Stimulated activated CD8-positive, alpha-beta memory T cell treated with anti-CD3 and anti-CD28 coated beads, Interleukin-15, amount 100 ng/mL, for 1 hour (primary cell): ENCODE data around the gene ZNF827.

ENCODE experiments used
- DNase-seq: peaks from one replicate; pipeline ENCODE4 v3.0.0-alpha.2; 2020; ENCODE audit warnings: low read depth

The ZNF827 gene

GRCh38 chr4:145791988-145792387 is 146.6 kb downstream of the ZNF827 start:
- no peak for DNase-seq

GRCh38 chr4:145788755-145789154 is 149.9 kb downstream of the ZNF827 start:
- DNase-seq, result no peak

DNA sequence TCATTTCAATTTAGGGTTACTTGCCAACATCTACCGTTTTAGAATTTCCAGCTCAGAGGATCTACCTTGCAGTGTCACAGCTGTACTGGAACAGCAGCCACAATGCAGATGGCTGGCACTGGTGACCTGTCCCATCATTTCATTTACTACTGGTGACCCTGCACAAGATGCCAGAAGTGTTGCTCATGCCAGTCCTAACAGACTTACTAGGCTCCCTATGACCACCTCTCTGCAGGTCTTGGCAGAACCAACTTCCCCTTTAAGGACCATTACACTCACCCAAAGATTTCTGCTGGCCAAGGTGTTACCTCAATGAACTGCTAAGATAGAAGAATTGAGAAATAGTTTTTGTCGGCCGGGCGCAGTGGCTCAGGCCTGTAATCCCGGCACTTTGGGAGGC is 151.8 kb downstream of the ZNF827 start:
- DNase-seq, result no peak

- no peak for DNase-seq
Measured at GRCh38 chr4:145786261-145786660, 152.4 kb downstream of the ZNF827 start.

DNA sequence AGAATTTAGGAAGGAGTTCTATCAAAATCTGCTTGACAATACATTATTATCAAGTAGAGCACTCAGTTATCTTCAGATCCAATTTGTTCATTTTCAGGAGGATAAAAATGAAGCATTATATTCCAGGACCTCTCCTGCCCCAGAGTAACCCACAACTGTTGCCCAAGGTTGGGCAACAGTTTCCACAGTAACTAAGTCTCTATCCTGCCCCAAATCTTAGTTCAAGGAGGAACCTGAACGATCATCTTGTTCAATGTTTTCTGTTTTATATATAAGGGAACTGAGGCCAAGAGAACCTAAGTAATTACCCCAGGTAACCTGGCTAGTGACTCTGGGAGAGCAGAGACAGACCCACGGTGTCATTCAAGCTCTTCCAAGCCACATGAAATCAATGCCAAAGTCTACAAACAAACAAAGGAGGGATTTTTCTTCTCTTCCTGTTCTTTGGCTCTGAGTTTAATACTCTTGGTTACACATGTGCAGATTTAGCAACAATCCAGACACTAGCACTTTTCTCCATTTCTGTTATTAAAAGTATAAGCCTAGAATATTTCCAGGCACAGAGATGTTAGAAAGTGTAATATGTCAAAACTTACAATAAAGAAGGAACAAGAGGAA is 153.1 kb downstream of the ZNF827 start:
- DNase-seq, result no peak

DNA sequence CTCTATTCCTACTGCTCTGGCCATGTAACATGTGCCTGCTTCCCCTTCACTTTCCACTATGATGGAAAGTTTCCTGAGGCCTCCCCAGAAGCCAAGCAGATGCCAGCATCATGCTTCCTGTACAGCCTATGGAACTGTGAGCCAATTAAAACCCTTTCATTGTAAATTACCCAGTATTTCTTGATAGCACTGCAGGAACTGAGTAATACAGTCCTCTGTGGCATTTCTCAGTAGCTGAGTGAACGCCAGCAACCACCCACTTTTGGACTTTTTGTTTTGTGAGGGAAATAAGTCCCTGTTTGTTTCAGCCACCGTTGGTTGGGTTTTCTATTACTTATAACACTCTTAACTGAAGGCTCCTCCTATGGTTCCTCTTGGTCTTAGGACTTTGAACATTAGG is 154.6 kb downstream of the ZNF827 start:
- DNase-seq, result no peak

DNA sequence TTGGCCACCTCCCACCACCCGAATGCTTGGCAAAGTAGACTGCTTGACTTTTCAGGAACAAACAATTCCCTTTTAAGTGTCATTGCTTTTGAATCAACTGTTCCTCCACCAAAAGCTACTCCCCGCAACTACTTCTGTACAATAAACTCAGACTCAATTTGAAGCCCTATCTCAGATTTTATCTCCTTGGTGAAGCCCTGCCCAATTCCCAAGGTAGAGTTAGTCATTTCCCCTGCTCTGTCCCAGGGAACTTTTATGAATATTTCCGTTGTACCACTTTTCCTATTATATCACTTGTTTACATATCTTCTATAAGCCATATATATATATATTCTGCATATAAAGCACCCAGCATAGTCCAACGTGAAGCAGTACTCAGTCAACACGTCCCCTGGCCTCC is 155.9 kb downstream of the ZNF827 start:
- DNase-seq, result no peak

GRCh38 chr4:145781351-145781750 is 157.3 kb downstream of the ZNF827 start:
- DNase-seq, result no peak

- no peak for DNase-seq
Measured at GRCh38 chr4:145779319-145779801, 159.3 kb downstream of the ZNF827 start.

- DNase-seq, result no peak
Measured at GRCh38 chr4:145776208-145776607, 162.4 kb downstream of the ZNF827 start.

- no peak for DNase-seq
Measured at GRCh38 chr4:145775406-145775805, 163.2 kb downstream of the ZNF827 start.

GRCh38 chr4:145774473-145774872 is 164.2 kb downstream of the ZNF827 start:
- no peak for DNase-seq

- no peak for DNase-seq
Measured at GRCh38 chr4:145773581-145774234, 164.9 kb downstream of the ZNF827 start.

- DNase-seq, result no peak
Measured at GRCh38 chr4:145772347-145772746, 166.3 kb downstream of the ZNF827 start.

DNA sequence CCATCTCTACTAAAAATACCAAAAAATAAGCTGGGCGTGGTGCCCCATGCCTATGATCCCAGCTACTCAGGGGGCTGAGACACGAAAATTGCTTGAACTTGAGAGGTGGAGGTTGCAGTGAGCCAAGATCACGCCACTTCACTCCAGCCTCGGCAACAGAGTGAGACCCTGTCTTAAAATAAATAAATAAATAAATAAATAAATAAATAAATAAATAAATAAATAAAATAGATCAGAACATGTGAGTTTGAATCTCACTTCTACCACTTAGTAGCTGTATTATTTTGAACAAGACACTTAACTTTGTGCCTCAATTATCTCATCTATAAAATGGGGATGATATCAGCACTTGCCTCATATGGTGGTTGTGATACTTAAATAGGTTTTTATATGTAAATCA is 168.5 kb downstream of the ZNF827 start:
- no peak for DNase-seq

DNA sequence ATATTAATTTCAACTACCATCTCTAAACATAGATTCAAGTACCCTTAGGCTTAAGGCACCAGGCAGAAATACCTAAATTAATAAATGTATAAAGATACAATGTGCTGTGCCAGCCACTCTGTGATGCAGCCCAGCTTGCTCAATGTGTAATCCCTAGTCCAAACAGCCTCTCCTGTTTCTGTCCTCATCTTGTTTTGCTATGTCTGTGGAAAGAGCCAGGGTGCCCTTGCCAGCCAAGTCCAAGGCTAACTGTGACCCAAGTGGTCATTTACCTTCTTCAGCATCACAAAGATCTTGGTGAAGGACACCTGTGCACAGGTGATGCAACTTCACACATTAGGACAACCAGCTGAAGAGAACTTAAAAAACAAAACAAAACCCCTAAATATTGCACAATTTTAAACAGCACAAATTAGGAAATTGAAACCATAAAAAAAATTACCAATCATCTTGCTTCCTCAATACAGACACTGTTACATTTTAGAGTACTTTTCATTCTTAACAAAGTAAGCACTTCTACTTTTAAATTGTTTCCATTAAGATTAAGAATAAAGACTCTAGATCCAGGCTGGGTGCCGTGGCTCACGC is 169.1 kb downstream of the ZNF827 start:
- no peak for DNase-seq

- no peak for DNase-seq
Measured at GRCh38 chr4:145766273-145766672, 172.3 kb downstream of the ZNF827 start.

DNA sequence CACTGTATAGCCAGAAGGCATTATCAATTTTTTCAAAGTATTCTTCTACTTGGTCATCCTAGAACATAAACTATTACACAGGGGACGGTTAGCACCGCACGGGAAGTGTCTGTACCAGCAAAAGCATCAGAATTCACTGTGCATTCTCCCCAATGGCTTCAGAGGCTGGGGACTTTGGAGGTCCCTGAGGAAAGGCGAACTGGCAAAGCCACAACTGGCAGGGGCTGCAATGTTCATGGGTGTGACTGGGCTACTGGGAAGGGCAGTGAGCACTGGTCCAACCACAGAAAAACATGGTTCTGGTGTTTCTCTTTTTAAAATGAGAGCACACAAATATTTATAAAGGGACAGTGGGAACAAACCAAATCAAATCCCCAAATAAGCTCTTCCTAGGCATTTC is 175.2 kb downstream of the ZNF827 start:
- no peak for DNase-seq

- no peak for DNase-seq
Measured at GRCh38 chr4:145762719-145763118, 175.9 kb downstream of the ZNF827 start.

DNA sequence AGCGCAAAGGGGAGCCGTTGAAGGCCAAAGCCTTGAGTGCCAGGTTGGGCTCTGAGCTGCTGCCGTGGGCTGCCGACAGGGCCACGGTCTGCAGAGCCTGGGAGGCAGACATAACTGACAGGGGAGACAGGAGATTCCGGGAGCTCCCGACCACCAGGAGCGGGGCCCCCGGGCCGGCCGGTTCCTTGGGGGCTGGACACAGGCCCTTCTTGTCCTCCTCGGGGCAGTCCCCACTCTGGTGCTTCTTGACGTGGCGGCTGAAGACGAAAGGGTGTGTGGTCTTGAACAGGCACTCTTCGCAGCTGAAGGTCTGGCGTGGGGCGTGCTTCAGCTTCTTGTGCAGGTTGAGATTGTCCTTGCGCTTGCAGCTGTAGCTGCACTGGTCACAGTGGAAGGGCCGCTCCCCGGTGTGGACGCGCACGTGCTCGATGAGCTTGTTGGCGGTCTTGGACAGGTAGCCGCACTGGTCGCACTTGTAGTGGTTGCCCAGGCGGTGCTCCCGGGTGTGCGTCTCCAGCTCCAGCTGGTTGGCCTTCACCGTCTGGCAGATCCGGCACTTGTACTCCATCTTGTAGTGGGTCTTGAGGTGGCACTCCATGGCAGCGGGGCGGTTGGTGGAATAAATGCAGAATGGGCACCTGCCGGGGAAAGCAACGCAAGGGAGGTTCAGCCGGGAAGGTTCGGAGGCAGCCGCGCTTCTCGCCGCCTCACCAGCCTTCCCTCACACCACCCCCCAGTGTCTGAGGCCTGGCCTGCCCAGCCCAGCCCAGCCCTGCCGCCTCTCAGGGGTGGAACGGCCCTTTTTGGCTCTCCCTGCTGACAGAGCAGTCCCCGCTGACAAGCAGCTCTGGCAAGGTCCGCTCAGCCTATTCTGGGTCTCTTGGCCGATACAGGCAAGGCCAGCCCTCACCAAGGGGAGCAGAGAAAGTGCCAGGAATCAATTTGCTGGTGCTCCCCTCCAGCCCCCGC is 177.4 kb downstream of the ZNF827 start:
- DNase-seq, result no peak

GRCh38 chr4:145760176-145760575 is 178.4 kb downstream of the ZNF827 start:
- DNase-seq, result no peak

GRCh38 chr4:145757188-145757587 is 181.4 kb downstream of the ZNF827 start:
- no peak for DNase-seq
